Measurements from ENCODE around the gene UMODL1.
"Not testable (repeated sequence)": the region's sequence is repeated elsewhere in the genome, so short reads cannot be mapped to it uniquely, and the experiment has no call there.

UMODL1 gene

GRCh38 chr21:42077685-42078238 lies 6.6 kb downstream of the UMODL1 start:
- H3K9me3 ChIP-seq (replicated peaks; ENCODE audit: low read length); H3K4me2 ChIP-seq (ENCODE audit: low read length); H3K36me3 ChIP-seq (ENCODE audit: insufficient read depth, low read length); H3K4me3 ChIP-seq (ENCODE audit: low read length); H3K4me1 ChIP-seq (ENCODE audit: control insufficient read depth, insufficient read depth, low read length); H3K9ac ChIP-seq (ENCODE audit: low read depth, low read length): not testable (repeated sequence)
- H3K27me3 ChIP-seq (ENCODE audit: control insufficient read depth, insufficient read depth, low read length), result peaks cover 52% of the 10 kb centered on the region

- not testable (repeated sequence) for H3K36me3 ChIP-seq (ENCODE audit: insufficient read depth, low read length); H3K4me1 ChIP-seq (ENCODE audit: control insufficient read depth, insufficient read depth, low read length); H3K4me2 ChIP-seq (ENCODE audit: low read length); H3K4me3 ChIP-seq (ENCODE audit: low read length); H3K9ac ChIP-seq (ENCODE audit: low read depth, low read length); H3K9me3 ChIP-seq (replicated peaks; ENCODE audit: low read length)
- peaks cover 52% of the 10 kb centered on the region for H3K27me3 ChIP-seq (ENCODE audit: control insufficient read depth, insufficient read depth, low read length)
Measured at GRCh38 chr21:42078247-42079007, 7.3 kb downstream of the UMODL1 start.

- Histone ChIP-seq H3K36me3 (ENCODE audit: insufficient read depth, low read length) (no peaks in the 10 kb centered on the region), H3K4me1 (ENCODE audit: control insufficient read depth, insufficient read depth, low read length) (no peaks in the 10 kb centered on the region), H3K4me3 (ENCODE audit: low read length) (no peak overlapping the region), H3K27me3 (ENCODE audit: control insufficient read depth, insufficient read depth, low read length) (peaks cover 44% of the 10 kb centered on the region), H3K9ac (ENCODE audit: low read depth, low read length) (no peak overlapping the region), H3K4me2 (ENCODE audit: low read length) (no peak overlapping the region), H3K9me3 (replicated peaks; ENCODE audit: low read length) (no peaks in the 10 kb centered on the region)
Measured at GRCh38 chr21:42079008-42079938, 8.2 kb downstream of the UMODL1 start.

- Histone ChIP-seq H3K9ac (ENCODE audit: low read depth, low read length) (no peak overlapping the region), H3K4me1 (ENCODE audit: control insufficient read depth, insufficient read depth, low read length) (no peaks in the 10 kb centered on the region), H3K4me2 (ENCODE audit: low read length) (no peak overlapping the region), H3K4me3 (ENCODE audit: low read length) (no peak overlapping the region), H3K27me3 (ENCODE audit: control insufficient read depth, insufficient read depth, low read length) (peaks cover 42% of the 10 kb centered on the region), H3K36me3 (ENCODE audit: insufficient read depth, low read length) (no peaks in the 10 kb centered on the region), H3K9me3 (replicated peaks; ENCODE audit: low read length) (no peaks in the 10 kb centered on the region)
Measured at GRCh38 chr21:42079939-42080787, 9.0 kb downstream of the UMODL1 start.

- H3K9ac ChIP-seq (ENCODE audit: low read depth, low read length), result no peak overlapping the region
- H3K4me3 ChIP-seq (ENCODE audit: low read length), result no peak overlapping the region
- H3K9me3 ChIP-seq (replicated peaks; ENCODE audit: low read length), result no peaks in the 10 kb centered on the region
- H3K4me1 ChIP-seq (ENCODE audit: control insufficient read depth, insufficient read depth, low read length), result no peaks in the 10 kb centered on the region
- no peaks in the 10 kb centered on the region for H3K36me3 ChIP-seq (ENCODE audit: insufficient read depth, low read length)
- H3K4me2 ChIP-seq (ENCODE audit: low read length), result no peak overlapping the region
- H3K27me3 ChIP-seq (ENCODE audit: control insufficient read depth, insufficient read depth, low read length), result peaks cover 39% of the 10 kb centered on the region
Measured at GRCh38 chr21:42080788-42081083, 9.6 kb downstream of the UMODL1 start.

DNA sequence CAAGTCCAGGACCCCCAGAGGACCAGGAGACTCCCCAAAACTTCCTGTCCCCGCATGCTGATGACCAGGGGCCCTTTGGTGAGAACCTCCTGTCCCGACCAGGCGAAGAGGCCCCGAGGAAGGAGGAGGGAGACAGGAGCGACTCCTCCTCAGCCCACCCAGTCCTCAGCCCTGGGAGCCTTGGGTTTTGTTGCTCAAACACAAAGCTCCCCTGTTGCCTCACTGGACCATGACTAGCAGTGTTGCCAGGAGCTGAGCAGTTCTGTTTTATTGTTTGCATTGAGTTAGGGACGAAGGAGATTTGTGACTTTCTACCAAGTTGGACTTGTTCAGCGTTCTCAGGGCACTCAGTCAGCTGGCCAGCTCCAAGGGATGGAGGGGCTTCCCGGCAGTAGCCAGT lies 10.0 kb downstream of the UMODL1 start:
- no peaks in the 10 kb centered on the region for H3K36me3 ChIP-seq (ENCODE audit: insufficient read depth, low read length)
- H3K4me2 ChIP-seq (ENCODE audit: low read length), result no peak overlapping the region
- H3K4me3 ChIP-seq (ENCODE audit: low read length), result no peak overlapping the region
- H3K27me3 ChIP-seq (ENCODE audit: control insufficient read depth, insufficient read depth, low read length), result peaks cover 35% of the 10 kb centered on the region
- no peaks in the 10 kb centered on the region for H3K9me3 ChIP-seq (replicated peaks; ENCODE audit: low read length)
- H3K9ac ChIP-seq (ENCODE audit: low read depth, low read length), result no peak overlapping the region
- H3K4me1 ChIP-seq (ENCODE audit: control insufficient read depth, insufficient read depth, low read length), result no peaks in the 10 kb centered on the region

DNA sequence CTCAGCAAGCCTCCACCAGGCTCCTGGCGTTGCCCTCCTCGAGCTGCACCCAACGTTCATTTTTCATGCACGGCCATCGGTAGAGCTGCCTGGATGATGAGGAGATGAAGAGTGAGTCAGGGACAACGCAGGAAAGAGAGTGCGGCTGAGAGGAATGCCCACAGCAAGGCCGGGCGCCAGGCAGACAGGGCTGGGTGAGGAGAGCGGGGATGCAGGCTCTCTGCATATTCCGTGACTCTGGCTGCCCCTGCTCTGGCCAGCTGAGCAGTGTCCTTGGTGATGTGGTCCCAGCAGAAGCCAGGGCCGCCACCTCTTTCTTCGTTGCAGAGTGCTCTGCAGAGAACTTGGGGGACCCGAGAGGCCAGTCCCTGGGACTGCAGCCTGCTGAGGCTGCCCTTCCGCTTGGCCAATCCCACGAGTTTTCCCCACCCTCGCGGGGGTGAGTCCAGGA lies 10.8 kb downstream of the UMODL1 start:
- H3K4me2 ChIP-seq (ENCODE audit: low read length), result no peak overlapping the region
- H3K4me1 ChIP-seq (ENCODE audit: control insufficient read depth, insufficient read depth, low read length), result no peaks in the 10 kb centered on the region
- H3K36me3 ChIP-seq (ENCODE audit: insufficient read depth, low read length), result no peaks in the 10 kb centered on the region
- no peak overlapping the region for H3K9ac ChIP-seq (ENCODE audit: low read depth, low read length)
- peaks cover 35% of the 10 kb centered on the region for H3K27me3 ChIP-seq (ENCODE audit: control insufficient read depth, insufficient read depth, low read length)
- H3K4me3 ChIP-seq (ENCODE audit: low read length), result no peak overlapping the region
- H3K9me3 ChIP-seq (replicated peaks; ENCODE audit: low read length), result no peaks in the 10 kb centered on the region

DNA sequence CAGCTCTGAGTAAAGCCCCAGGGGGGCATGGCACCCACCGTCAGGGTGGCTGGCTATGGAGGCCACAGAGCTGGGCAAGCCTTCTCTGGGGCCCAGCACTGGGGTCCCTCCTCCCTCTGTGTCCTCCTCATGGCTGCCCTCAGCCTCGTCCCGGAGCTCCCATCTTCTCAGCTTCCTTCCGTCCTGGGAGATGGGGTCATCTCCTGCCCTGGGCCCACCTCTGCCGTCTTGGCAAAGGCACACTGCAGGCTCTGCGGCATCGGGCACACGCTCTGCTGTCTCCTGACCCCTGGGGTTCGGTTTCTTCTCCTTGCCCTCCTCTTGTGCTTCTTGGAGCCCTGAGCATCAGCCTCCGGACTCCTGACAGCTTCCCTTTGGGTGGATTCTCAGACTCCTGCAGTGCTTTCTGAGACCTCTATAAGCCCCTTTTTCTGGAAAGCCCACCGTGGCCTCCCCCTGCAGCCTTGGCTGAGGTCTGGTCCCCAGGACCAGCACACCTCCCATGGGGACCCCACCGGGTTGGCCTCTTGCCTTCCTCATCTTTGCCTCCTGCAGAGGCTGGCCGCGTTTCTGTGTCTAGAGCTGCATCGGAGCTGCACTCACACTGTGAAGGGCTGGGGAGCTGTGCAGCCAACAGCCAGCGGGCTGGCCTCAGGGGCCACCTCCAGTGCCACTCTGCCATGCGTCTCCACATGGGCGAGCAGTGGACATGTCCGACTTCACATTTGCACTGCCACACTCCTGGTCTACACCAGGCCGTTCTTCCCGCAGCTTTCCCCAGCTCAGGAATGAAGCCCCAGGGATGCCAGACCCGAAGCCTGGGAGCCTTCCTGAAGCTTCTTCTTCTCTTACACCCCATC lies 11.6 kb downstream of the UMODL1 start:
- H3K4me3 ChIP-seq (ENCODE audit: low read length), result no peak overlapping the region
- no peak overlapping the region for H3K9ac ChIP-seq (ENCODE audit: low read depth, low read length)
- H3K4me2 ChIP-seq (ENCODE audit: low read length), result no peak overlapping the region
- no peaks in the 10 kb centered on the region for H3K36me3 ChIP-seq (ENCODE audit: insufficient read depth, low read length)
- H3K4me1 ChIP-seq (ENCODE audit: control insufficient read depth, insufficient read depth, low read length), result no peaks in the 10 kb centered on the region
- no peaks in the 10 kb centered on the region for H3K9me3 ChIP-seq (replicated peaks; ENCODE audit: low read length)
- peaks cover 38% of the 10 kb centered on the region for H3K27me3 ChIP-seq (ENCODE audit: control insufficient read depth, insufficient read depth, low read length)

GRCh38 chr21:42083361-42083690 lies 12.2 kb downstream of the UMODL1 start:
- H3K9ac ChIP-seq (ENCODE audit: low read depth, low read length), result no peak overlapping the region
- H3K4me2 ChIP-seq (ENCODE audit: low read length), result no peak overlapping the region
- H3K9me3 ChIP-seq (replicated peaks; ENCODE audit: low read length), result no peaks in the 10 kb centered on the region
- H3K4me1 ChIP-seq (ENCODE audit: control insufficient read depth, insufficient read depth, low read length), result no peaks in the 10 kb centered on the region
- H3K4me3 ChIP-seq (ENCODE audit: low read length), result no peak overlapping the region
- H3K27me3 ChIP-seq (ENCODE audit: control insufficient read depth, insufficient read depth, low read length), result peaks cover 44% of the 10 kb centered on the region
- no peaks in the 10 kb centered on the region for H3K36me3 ChIP-seq (ENCODE audit: insufficient read depth, low read length)

DNA sequence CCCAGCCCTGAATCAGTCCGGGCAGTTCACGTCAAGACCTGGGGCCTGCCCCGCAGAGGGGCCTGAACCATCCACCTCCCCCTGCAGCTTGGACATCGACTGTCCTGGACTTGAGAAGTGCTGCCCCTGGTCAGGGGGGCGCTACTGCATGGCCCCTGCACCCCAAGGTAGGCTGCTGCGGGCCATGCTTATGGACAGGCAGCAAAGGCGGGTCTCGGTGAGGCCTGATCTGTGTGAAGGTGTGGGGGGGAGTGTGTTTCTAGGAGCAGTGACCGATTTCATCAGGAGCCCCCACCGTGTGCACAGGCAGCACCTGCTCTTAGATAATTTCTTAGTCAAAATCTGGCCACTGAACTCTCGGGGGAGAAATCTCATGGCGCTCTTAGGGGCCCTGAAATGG lies 13.0 kb downstream of the UMODL1 start:
- H3K4me2 ChIP-seq (ENCODE audit: low read length), result no peak overlapping the region
- no peak overlapping the region for H3K4me3 ChIP-seq (ENCODE audit: low read length)
- no peak overlapping the region for H3K9ac ChIP-seq (ENCODE audit: low read depth, low read length)
- H3K9me3 ChIP-seq (replicated peaks; ENCODE audit: low read length), result no peaks in the 10 kb centered on the region
- H3K4me1 ChIP-seq (ENCODE audit: control insufficient read depth, insufficient read depth, low read length), result no peaks in the 10 kb centered on the region
- H3K36me3 ChIP-seq (ENCODE audit: insufficient read depth, low read length), result no peaks in the 10 kb centered on the region
- H3K27me3 ChIP-seq (ENCODE audit: control insufficient read depth, insufficient read depth, low read length), result peaks cover 50% of the 10 kb centered on the region
